ENCODE measurements around the gene GJC1.

DNA sequence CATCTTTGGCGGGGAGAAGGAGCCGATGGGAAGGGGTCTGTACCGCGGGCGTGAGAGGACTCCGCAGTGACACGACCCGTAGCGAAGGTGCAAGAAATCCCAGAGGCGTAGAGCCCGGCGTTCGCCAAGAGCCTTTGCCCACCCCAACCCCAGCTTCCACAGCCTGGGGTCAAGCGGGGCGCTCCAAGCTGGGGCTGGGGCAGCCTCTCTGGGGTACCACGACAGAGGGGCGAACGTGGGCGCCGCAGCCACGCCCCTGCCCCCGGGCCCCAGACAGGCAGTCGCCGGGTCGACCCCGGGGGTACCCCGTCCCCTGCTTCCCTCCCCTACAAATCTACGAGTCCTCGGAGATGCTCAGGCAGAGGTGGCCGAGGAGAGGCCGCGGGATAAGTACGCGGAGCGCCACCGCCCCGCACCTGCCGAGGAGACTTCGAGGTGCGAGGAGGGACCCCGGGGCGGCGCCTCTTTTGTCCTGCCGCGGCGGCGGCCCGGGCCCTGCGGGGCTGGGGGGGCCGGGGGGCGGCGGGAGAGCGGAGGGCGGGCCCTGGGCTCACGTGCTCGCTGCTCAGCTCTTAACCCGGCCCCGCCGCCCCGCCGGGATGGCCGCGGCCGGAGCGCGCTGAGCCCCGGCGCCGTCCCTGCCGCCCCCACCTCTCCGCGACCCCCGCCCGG, 71.5 kb downstream of the GJC1 start, which contains the start of gene ADAM11:
- TF ChIP-seq, protein P1, sequence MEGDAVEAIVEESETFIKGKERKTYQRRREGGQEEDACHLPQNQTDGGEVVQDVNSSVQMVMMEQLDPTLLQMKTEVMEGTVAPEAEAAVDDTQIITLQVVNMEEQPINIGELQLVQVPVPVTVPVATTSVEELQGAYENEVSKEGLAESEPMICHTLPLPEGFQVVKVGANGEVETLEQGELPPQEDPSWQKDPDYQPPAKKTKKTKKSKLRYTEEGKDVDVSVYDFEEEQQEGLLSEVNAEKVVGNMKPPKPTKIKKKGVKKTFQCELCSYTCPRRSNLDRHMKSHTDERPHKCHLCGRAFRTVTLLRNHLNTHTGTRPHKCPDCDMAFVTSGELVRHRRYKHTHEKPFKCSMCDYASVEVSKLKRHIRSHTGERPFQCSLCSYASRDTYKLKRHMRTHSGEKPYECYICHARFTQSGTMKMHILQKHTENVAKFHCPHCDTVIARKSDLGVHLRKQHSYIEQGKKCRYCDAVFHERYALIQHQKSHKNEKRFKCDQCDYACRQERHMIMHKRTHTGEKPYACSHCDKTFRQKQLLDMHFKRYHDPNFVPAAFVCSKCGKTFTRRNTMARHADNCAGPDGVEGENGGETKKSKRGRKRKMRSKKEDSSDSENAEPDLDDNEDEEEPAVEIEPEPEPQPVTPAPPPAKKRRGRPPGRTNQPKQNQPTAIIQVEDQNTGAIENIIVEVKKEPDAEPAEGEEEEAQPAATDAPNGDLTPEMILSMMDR (IDR thresholded peaks at IDR 0.05 in 4 of 5, conservative IDR thresholded peaks at IDR 0.05 in 1 of 5), result no peak
- no peak for TF ChIP-seq POLR2A (IDR thresholded peaks at IDR 0.05)

All from gastrocnemius medialis (tissue), 4 donors.